HEK293 (cell line): Measurements from ENCODE around the gene PSMD12.

Source experiments
- CTCF ChIA-PET: fragments of 350-600 bp; formaldehyde crosslinking; extraction: SDS; loops from one replicate; lab custom pipeline; 2021; ENCODE audit warnings: antibody characterized with exemption; lab: Yijun Ruan, JAX
- POLR2A ChIA-PET: fragments of 300-600 bp; formaldehyde crosslinking; extraction: SDS; loops from one replicate; lab custom pipeline; 2020; ENCODE audit warnings: antibody characterized with exemption, inconsistent platforms; lab: Yijun Ruan, JAX
- H3K27ac ChIP-seq: fragments of 200-500 bp; sonication (Bioruptor generic); 2 replicates; pipeline ENCODE4 v1.5.1; 2014; ENCODE audit warnings: low read depth, low read length, control low read depth, inconsistent platforms; ENCODE audit errors: extremely low read depth
- H3K36me3 ChIP-seq, 2 experiments: fragments of 200-500 bp in 1 of 2; sonication (Bioruptor generic) in 1 of 2; 1 replicate in 1 of 2; 2 replicates in 1 of 2; pipeline ENCODE4 v1.5.1; 2014 to 2017; ENCODE audit warnings: inconsistent platforms in 2 of 2, low read length in 2 of 2; ENCODE audit not compliant: control insufficient read depth in 2 of 2, insufficient read depth in 1 of 2
- H3K4me1 ChIP-seq: fragments of 200-500 bp; sonication (Bioruptor generic); 2 replicates; pipeline ENCODE4 v1.5.1; 2014; ENCODE audit warnings: mild to moderate bottlenecking, low read length, inconsistent platforms; ENCODE audit not compliant: control insufficient read depth, insufficient read depth
- H3K4me3 ChIP-seq: 2 replicates; pipeline ENCODE4 v1.5.1; 2011; ENCODE audit warnings: low read depth, mild to moderate bottlenecking, control low read depth, low read length, moderate library complexity
- H3K9me3 ChIP-seq: fragments of 200-500 bp; sonication (Bioruptor generic); 2 replicates; pipeline ENCODE4 v1.5.1; 2014; ENCODE audit warnings: low read depth, low read length, inconsistent platforms; ENCODE audit not compliant: control insufficient read depth, insufficient read depth
- SALL2 ChIP-seq: fragments of 450-650 bp; formaldehyde crosslinking; IDR thresholded peaks from 2 replicates; pipeline ENCODE4 v1.5.0; 2017; ENCODE audit warnings: missing biosample characterization, mild to moderate bottlenecking, missing genetic modification characterization, borderline replicate concordance
- SCRT2 ChIP-seq: fragments of 450-650 bp; formaldehyde crosslinking; IDR thresholded peaks from 2 replicates; pipeline ENCODE4 v1.5.1; 2016; ENCODE audit warnings: missing biosample characterization, missing genetic modification characterization
- YY1 ChIP-seq: fragments of 450-650 bp; formaldehyde crosslinking; IDR thresholded peaks from 2 replicates; pipeline ENCODE4 v1.5.1; 2018; ENCODE audit warnings: missing biosample characterization, missing genetic modification characterization
- ZBTB48 ChIP-seq: fragments of 450-650 bp; formaldehyde crosslinking; IDR thresholded peaks from 2 replicates; pipeline ENCODE4 v1.5.1; 2016; ENCODE audit warnings: missing biosample characterization, missing genetic modification characterization
- ZBTB8A ChIP-seq: fragments of 450-650 bp; formaldehyde crosslinking; IDR thresholded peaks from 2 replicates; pipeline ENCODE4 v1.5.1; 2016; ENCODE audit warnings: missing biosample characterization, missing genetic modification characterization
- ZFP3 ChIP-seq: fragments of 450-650 bp; formaldehyde crosslinking; IDR thresholded peaks from 2 replicates; pipeline ENCODE4 v1.5.1; 2016; ENCODE audit warnings: low read depth, missing biosample characterization, missing genetic modification characterization
- ZFP41 ChIP-seq: fragments of 450-650 bp; formaldehyde crosslinking; IDR thresholded peaks from 2 replicates; pipeline ENCODE4 v1.5.1; 2016; ENCODE audit warnings: missing biosample characterization, missing genetic modification characterization, borderline replicate concordance
- ZNF155 ChIP-seq: fragments of 450-650 bp; formaldehyde crosslinking; IDR thresholded peaks from 2 replicates; pipeline ENCODE4 v1.5.1; 2016; ENCODE audit warnings: missing biosample characterization, missing genetic modification characterization
- ZNF16 ChIP-seq: fragments of 450-650 bp; formaldehyde crosslinking; IDR thresholded peaks from 2 replicates; pipeline ENCODE4 v1.5.1; 2016; ENCODE audit warnings: low read depth, missing biosample characterization, missing genetic modification characterization
- ZNF24 ChIP-seq: fragments of 450-650 bp; formaldehyde crosslinking; IDR thresholded peaks from 2 replicates; pipeline ENCODE4 v1.5.1; 2016; ENCODE audit warnings: missing biosample characterization, missing genetic modification characterization
- ZNF248 ChIP-seq: fragments of 450-650 bp; formaldehyde crosslinking; IDR thresholded peaks from 2 replicates; pipeline ENCODE4 v1.5.1; 2017; ENCODE audit warnings: missing biosample characterization, missing genetic modification characterization
- ZNF37A ChIP-seq: fragments of 450-650 bp; IDR thresholded peaks from 2 replicates; pipeline ENCODE4 v1.5.1; 2018; ENCODE audit warnings: missing biosample characterization, missing genetic modification characterization
- ZNF394 ChIP-seq: fragments of 450-650 bp; formaldehyde crosslinking; IDR thresholded peaks from 2 replicates; pipeline ENCODE4 v1.5.1; 2016; ENCODE audit warnings: missing biosample characterization, missing genetic modification characterization, mild to moderate bottlenecking, moderate library complexity, borderline replicate concordance
- ZNF48 ChIP-seq: fragments of 450-650 bp; formaldehyde crosslinking; IDR thresholded peaks from 2 replicates; pipeline ENCODE4 v1.5.1; 2016; ENCODE audit warnings: missing biosample characterization, missing genetic modification characterization
- ZNF529 ChIP-seq: fragments of 450-650 bp; formaldehyde crosslinking; IDR thresholded peaks from 2 replicates; pipeline ENCODE4 v1.5.1; 2017; ENCODE audit warnings: missing genetic modification characterization, missing biosample characterization; ENCODE audit not compliant: insufficient replicate concordance
- ZNF548 ChIP-seq: fragments of 450-650 bp; formaldehyde crosslinking; IDR thresholded peaks from 2 replicates; pipeline ENCODE4 v1.5.1; 2016; ENCODE audit warnings: missing biosample characterization, missing genetic modification characterization
- ZNF610 ChIP-seq: fragments of 450-650 bp; formaldehyde crosslinking; IDR thresholded peaks from 2 replicates; pipeline ENCODE4 v1.5.1; 2016; ENCODE audit warnings: missing biosample characterization, missing genetic modification characterization, borderline replicate concordance
- ZNF654 ChIP-seq: fragments of 450-650 bp; formaldehyde crosslinking; IDR thresholded peaks from 2 replicates; pipeline ENCODE4 v1.5.1; 2016; ENCODE audit warnings: low read depth, missing biosample characterization, missing genetic modification characterization
- ZNF747 ChIP-seq: fragments of 450-650 bp; formaldehyde crosslinking; IDR thresholded peaks from 2 replicates; pipeline ENCODE4 v1.5.1; 2016; ENCODE audit warnings: missing biosample characterization, missing genetic modification characterization
- ZNF843 ChIP-seq: fragments of 450-650 bp; formaldehyde crosslinking; IDR thresholded peaks from 2 replicates; pipeline ENCODE4 v1.5.1; 2016; ENCODE audit warnings: missing biosample characterization, missing genetic modification characterization
- ZXDB ChIP-seq: fragments of 450-650 bp; formaldehyde crosslinking; IDR thresholded peaks from 2 replicates; pipeline ENCODE4 v1.5.1; 2016; ENCODE audit warnings: missing biosample characterization, missing genetic modification characterization
- TF ChIP-seq, protein P1 (sequence below): fragments of 450-650 bp; formaldehyde crosslinking; IDR thresholded peaks from 2 replicates; pipeline ENCODE4; 2016; ENCODE audit warnings: missing biosample characterization, missing genetic modification characterization
- TF ChIP-seq, protein P2 (sequence below): fragments of 450-650 bp; formaldehyde crosslinking; conservative IDR thresholded peaks from 2 replicates; pipeline ENCODE4 v1.5.1; 2016; ENCODE audit warnings: low read depth, missing biosample characterization, missing genetic modification characterization
- TF ChIP-seq, protein P3 (sequence below): fragments of 450-650 bp; formaldehyde crosslinking; IDR thresholded peaks from 2 replicates; pipeline ENCODE4 v1.5.1; 2016; ENCODE audit warnings: missing biosample characterization, missing genetic modification characterization
- TF ChIP-seq, protein P4 (sequence below): fragments of 450-650 bp; formaldehyde crosslinking; IDR thresholded peaks from 2 replicates; pipeline ENCODE4 v1.5.0; 2017; ENCODE audit warnings: missing biosample characterization, missing genetic modification characterization, borderline replicate concordance

PSMD12 gene

DNA sequence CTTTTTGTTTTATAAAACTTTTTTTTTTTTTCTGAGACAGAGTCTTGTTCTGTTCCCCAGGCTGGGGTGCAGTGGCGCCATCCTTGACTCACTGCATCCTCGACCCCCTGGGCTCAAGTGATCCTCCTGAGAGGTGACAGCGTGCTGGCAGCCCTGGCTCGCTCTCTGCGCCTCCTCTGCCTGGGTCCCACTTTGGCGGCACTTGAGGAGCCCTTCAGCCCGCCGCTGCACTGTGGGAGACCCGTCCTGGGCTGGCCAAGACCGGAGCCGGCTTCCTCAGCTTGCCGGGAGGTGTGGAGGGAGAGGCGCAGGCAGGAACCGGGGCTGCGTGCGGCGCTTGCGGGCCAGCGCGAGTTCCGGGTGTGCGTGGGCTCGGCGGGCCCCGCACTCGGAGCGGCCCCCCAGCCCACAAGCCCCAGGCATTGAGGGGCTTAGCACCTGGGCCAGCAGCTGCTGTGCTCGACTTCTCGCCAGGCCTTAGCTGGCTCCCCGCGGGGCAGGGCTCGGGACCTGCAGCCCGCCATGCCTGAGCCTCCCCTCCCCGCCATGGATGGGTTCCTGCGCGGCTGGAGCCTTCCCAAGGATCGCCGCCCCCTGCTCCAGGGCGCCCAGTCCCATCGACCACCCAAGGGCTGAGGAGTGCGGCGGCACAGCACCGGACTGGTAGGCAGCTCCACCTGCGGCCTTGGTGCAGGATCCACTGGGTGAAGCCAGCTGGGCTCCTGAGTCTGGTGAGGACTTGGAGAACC is 71.8 kb downstream of the PSMD12 start:
- Histone ChIP-seq H3K36me3 (no peaks in the 10 kb centered on the region), H3K4me3 (no peak overlapping the region), H3K4me1 (no peaks in the 10 kb centered on the region), H3K27ac (no peak overlapping the region), H3K9me3 (no peaks in the 10 kb centered on the region)
- POLR2A ChIA-PET = no interaction called here
- CTCF ChIA-PET = interaction anchor here (0.6 to 1.4 kb wide), 9 partner anchors 11 to 148 kb away, joined by 3 to 8 read pairs (median 4); no protein-coding TSS in a partner anchor
- TF ChIP-seq ZNF37A (tag by site-specific recombination) (no peak), ZNF548 (tag by site-specific recombination) (no peak), ZNF610 (tag by site-specific recombination) (no peak), ZNF843 (tag by site-specific recombination) (no peak), SALL2 (tag by site-specific recombination) (no peak), ZNF747 (tag by site-specific recombination) (no peak), ZNF248 (tag by site-specific recombination) (no peak), ZFP3 (tag by site-specific recombination) (no peak), ZBTB48 (no peak), ZNF16 (tag by site-specific recombination) (no peak), ZBTB8A (tag by site-specific recombination) (no peak), YY1 (tag by site-specific recombination) (no peak), ZNF155 (tag by site-specific recombination) (no peak)
- TF ChIP-seq, protein P1, sequence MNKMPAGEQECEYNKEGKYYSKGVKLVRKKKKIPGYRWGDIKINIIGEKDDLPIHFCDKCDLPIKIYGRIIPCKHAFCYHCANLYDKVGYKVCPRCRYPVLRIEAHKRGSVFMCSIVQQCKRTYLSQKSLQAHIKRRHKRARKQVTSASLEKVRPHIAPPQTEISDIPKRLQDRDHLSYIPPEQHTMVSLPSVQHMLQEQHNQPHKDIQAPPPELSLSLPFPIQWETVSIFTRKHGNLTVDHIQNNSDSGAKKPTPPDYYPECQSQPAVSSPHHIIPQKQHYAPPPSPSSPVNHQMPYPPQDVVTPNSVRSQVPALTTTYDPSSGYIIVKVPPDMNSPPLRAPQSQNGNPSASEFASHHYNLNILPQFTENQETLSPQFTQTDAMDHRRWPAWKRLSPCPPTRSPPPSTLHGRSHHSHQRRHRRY = no peak

DNA sequence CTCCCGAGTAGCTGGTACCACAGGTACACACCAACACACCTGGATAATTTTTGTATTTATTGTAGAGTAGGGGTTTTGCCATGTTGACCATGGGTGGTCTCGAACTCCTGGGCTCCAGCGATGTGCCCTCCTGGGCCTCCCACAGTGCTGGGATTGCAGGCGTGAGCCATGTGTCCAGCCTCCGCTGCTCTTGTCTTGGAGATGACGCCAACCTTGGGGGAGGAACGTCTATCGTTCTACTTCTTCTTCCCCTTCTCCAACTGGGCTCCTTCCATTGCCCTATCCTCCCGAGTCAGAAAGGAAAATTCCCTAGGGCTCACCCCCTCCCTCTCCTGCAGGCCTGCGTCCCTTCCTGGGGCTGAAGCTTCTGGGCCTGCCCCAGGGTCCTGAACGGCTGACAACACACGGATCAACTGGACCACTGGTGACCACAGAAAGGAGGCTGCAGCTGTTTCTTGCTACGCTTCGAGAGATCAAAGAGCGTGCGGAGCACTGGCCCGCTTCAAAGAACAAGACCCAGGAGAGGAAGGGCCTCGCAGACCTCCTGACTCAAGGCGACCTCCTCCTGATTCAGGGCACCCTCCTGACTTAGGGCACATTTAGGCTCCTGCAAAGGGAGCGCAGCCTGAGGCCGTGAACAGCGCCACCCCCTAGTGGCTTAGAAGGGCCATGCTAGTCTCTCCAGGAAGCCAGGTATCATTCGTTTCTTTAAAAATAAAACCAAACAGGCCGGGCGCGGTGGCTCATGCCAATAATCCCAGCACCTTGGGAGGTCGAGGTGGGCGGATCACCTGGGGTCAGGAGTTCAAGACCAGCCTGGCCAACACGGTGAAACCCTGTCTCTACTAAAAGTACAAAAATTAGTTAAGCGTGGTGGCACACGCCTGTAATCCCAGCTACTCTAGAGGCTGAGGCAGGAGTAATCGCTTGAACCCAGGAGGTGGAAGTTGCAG is 72.8 kb downstream of the PSMD12 start:
- ChIA-PET POLR2A (interaction anchor here (0.6 kb wide), 1 partner anchor 61 kb away, joined by 5 read pairs; no protein-coding TSS in a partner anchor), CTCF (interaction anchor here (0.5 to 1.4 kb wide), 14 partner anchors 9 to 1051 kb away, joined by 3 to 8 read pairs (median 4); no protein-coding TSS in a partner anchor)
- Histone ChIP-seq H3K4me3 (no peak overlapping the region), H3K9me3 (no peaks in the 10 kb centered on the region), H3K4me1 (no peaks in the 10 kb centered on the region), H3K27ac (no peak overlapping the region), H3K36me3 (no peaks in the 10 kb centered on the region)
- TF ChIP-seq ZFP41 = no peak
- TF ChIP-seq SCRT2 = no peak
- TF ChIP-seq ZNF48 = no peak
- TF ChIP-seq, protein P2, sequence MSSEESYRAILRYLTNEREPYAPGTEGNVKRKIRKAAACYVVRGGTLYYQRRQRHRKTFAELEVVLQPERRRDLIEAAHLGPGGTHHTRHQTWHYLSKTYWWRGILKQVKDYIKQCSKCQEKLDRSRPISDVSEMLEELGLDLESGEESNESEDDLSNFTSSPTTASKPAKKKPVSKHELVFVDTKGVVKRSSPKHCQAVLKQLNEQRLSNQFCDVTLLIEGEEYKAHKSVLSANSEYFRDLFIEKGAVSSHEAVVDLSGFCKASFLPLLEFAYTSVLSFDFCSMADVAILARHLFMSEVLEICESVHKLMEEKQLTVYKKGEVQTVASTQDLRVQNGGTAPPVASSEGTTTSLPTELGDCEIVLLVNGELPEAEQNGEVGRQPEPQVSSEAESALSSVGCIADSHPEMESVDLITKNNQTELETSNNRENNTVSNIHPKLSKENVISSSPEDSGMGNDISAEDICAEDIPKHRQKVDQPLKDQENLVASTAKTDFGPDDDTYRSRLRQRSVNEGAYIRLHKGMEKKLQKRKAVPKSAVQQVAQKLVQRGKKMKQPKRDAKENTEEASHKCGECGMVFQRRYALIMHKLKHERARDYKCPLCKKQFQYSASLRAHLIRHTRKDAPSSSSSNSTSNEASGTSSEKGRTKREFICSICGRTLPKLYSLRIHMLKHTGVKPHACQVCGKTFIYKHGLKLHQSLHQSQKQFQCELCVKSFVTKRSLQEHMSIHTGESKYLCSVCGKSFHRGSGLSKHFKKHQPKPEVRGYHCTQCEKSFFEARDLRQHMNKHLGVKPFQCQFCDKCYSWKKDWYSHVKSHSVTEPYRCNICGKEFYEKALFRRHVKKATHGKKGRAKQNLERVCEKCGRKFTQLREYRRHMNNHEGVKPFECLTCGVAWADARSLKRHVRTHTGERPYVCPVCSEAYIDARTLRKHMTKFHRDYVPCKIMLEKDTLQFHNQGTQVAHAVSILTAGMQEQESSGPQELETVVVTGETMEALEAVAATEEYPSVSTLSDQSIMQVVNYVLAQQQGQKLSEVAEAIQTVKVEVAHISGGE (tag by site-specific recombination) = no peak
- peak; percentile 46 for TF ChIP-seq ZNF654 (tag by site-specific recombination)
- TF ChIP-seq, protein P3, sequence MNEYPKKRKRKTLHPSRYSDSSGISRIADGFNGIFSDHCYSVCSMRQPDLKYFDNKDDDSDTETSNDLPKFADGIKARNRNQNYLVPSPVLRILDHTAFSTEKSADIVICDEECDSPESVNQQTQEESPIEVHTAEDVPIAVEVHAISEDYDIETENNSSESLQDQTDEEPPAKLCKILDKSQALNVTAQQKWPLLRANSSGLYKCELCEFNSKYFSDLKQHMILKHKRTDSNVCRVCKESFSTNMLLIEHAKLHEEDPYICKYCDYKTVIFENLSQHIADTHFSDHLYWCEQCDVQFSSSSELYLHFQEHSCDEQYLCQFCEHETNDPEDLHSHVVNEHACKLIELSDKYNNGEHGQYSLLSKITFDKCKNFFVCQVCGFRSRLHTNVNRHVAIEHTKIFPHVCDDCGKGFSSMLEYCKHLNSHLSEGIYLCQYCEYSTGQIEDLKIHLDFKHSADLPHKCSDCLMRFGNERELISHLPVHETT (tag by site-specific recombination) = no peak
- peak; percentile 65; the same call in 1 of the 2 replicates for TF ChIP-seq ZBTB48
- TF ChIP-seq, protein P4, sequence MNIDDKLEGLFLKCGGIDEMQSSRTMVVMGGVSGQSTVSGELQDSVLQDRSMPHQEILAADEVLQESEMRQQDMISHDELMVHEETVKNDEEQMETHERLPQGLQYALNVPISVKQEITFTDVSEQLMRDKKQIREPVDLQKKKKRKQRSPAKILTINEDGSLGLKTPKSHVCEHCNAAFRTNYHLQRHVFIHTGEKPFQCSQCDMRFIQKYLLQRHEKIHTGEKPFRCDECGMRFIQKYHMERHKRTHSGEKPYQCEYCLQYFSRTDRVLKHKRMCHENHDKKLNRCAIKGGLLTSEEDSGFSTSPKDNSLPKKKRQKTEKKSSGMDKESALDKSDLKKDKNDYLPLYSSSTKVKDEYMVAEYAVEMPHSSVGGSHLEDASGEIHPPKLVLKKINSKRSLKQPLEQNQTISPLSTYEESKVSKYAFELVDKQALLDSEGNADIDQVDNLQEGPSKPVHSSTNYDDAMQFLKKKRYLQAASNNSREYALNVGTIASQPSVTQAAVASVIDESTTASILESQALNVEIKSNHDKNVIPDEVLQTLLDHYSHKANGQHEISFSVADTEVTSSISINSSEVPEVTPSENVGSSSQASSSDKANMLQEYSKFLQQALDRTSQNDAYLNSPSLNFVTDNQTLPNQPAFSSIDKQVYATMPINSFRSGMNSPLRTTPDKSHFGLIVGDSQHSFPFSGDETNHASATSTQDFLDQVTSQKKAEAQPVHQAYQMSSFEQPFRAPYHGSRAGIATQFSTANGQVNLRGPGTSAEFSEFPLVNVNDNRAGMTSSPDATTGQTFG (tag by site-specific recombination) = no peak
- TF ChIP-seq ZXDB = no peak
- no peak for TF ChIP-seq ZNF394 (tag by site-specific recombination)
- 0 out of 2 replicates have a peak, but pooled peaks have one; percentile 20 for TF ChIP-seq ZNF24 (tag by site-specific recombination)
- no peak for TF ChIP-seq ZNF529 (tag by site-specific recombination)
